CD4-positive, alpha-beta T cell treated with Interleukin-21 for 1 hour (primary cell): ENCODE data around the gene TCP11L2.
A peak's percentile ranks its signal among the peaks of the same experiment; 100 is the strongest.

Experiments used
- DNase-seq: peaks from one replicate; pipeline ENCODE4 v3.0.0-alpha.2; 2020

TCP11L2 gene

DNA sequence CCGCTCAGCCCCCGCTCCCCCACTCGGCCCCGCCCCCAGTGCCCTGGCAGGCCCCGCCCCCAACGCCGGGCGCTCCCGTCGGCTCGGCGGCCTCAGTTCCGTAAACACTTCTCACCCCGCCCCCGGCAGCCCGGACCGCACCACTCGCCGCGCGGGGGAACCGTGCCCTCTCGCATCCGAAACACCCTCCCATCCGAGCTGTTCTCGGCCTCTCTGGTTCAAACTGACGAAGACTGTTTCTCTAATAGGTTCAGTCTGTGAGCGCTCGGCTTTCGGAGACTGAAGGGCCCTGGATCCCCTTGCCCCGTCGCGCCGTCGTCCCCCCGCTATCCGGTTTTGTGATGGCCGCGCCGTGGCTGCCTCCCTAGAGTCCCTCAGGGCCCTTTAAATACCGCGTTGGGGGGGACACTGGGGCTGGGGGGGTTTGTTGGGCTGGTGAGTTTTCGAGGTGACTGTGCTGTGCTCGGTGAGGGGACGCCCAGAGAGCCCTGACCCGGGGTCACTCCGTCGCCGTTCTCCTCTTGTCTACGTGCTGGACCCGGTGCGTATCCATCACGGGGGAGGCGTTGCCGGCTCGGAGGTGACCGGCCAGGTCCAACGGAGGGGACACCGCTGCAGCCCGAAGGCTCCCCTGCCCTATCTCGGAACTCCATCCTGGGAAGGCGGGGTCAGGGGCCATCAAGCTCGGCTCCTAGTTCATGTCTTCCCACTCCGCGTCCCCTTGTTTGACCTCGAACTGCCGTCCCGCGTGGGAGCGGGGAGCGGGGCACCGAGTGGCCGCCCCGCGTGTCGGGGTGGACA is at the start of gene TCP11L2:
Gene TCP11L2, plus strand, starts transcription at position 333 of the 801 bp plus-strand sequence. CDS start 8,343 bp downstream, outside the sequence.
- peak; percentile 92 for DNase-seq

DNA sequence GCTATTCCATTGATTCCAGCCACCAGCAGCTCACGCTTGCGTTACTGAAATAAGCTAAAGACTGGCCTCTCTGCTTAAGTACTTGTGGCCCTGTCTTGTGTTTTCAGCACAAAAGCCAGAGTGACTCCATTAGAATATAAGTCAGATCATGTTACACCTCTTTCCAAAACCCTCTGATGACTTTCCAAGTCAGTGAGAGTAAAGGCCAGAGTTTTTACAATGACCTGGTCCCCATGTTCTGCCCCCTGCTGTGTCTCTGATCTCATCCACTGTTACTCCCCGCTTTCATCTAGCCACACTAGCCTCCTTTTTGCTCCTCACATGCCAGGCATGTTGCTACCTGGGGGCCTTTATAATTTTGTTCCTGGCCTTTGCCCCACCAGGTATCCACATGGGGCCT is 47.8 kb upstream of the TCP11L2 start:
- no peak for DNase-seq

DNA sequence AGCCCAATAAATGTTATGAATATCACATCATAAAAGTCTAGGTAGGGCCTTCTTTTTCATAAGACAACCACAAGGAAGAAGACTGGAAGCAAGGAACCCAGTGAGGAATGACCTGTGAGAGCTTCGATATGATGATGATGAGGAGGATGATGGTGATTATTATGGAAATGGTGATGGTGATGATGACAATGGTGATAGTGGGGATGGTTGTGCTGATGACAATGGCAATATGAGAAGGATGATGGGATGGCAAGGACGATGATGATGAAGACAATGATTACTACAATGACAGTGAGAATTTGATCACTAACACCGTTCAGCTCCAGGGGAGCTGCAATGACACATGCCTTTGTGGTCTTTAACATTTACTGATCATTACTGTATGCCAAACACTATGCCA is 47.0 kb upstream of the TCP11L2 start:
- no peak for DNase-seq

DNA sequence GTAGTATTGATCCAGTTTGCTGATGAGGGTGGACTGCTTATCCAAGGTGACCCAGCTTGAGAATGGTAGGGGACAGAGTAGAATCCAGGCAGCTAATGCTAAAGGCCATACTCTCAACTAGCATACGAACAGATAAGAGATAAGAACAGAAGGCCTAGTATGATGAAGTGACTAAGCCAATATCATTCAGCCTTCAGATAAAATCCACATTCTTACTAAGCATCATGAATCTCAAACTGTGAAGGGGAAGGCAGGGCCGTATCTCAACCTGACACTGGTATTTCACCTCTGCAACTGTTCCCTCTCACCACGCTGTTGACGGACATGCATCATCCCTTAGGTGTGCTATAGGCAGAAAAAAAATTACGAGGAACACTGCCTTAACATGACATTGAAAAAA is 46.6 kb upstream of the TCP11L2 start:
- no peak for DNase-seq

DNA sequence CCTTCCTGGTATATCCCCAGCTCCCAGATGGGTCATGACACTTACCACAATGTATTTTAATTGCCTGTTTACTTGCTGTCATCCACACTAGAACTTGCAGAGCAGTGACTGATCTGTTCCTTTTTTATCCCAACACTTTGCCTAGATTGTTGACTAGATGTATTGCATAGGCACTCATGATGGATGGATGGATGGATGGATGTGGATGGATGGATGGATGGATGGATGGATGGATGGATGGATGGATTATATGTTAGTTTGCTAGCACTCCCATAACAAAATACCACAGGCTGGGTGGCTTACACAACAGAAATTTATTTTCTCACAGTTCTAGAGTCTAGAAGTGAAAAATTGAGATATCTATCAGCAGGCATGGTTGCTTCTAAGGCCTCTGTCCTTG is 46.0 kb upstream of the TCP11L2 start:
- DNase-seq = no peak

DNA sequence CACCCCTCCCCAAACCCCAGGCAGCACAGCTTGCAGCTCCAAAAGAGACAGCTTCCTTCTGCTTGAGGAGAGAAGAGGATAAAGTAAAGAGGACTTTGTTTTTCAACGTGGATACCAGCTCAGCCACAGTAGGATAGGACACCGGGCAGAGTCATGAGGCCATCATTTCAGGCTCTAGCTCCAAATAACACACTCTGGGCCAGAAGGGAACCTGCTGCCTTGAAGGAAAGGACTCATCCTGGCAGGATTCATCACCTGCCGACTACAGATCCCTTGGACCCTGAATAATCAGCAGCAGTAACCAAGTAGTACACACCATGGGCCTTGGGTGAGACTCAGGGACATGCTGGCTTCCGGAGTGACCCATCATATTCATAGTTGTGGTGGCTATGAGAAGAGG is 44.3 kb upstream of the TCP11L2 start:
- DNase-seq = no peak

DNA sequence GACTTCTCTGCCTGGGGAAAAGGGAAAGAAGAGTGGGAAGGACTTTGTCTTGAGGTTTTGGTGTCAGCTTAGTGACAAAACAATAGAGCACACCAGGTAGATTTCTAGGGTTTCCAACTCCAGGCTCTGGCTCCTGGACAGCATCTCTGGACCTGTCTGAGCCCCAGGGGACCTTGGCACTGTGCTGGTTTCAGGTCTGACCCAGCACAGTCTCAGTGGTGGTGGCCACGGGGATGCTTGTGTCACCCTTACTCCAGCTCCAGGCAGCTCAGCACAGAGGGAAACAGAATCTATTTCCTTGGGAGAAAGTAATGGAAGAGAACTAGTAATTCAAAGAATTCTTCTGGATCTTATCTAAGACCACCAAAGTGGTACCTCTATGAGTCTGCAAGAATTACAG is 43.6 kb upstream of the TCP11L2 start:
- DNase-seq = no peak

DNA sequence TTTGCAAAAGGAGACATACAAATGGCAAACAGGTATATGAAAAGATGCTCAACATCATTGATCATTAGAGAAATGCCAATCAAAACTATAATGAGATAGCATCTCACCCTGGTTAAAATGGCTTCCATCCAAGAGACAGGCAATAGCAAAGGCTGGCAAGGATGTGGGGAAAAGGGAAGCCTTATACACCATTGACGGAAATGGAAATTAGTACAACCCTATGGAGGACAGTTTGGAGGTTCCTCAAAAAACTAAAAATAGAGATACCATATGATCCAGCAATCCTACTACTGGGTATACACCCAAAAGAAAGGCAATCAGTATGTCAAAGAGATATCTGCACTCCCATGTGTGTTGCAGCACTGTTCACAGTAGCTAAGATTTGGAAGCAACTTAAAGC is 37.4 kb upstream of the TCP11L2 start:
- DNase-seq = no peak

DNA sequence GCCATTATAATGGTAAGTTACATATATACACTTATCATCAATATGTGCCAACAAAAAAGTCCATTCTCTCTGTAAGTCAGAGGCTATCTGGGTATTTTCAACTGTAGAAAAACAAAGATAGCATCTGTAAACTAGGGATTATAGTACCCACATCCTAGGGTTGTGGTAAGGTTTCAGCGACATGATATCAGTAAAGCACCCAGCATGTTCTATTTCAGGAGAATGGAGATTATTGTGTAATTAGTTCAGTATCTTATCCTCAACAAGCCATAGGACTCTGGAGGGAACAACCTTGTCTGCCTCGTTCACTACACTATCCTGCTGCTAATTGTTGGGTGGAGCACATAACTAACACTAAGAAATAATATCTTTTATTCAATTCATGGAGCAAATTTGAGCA is 35.0 kb upstream of the TCP11L2 start:
- no peak for DNase-seq

DNA sequence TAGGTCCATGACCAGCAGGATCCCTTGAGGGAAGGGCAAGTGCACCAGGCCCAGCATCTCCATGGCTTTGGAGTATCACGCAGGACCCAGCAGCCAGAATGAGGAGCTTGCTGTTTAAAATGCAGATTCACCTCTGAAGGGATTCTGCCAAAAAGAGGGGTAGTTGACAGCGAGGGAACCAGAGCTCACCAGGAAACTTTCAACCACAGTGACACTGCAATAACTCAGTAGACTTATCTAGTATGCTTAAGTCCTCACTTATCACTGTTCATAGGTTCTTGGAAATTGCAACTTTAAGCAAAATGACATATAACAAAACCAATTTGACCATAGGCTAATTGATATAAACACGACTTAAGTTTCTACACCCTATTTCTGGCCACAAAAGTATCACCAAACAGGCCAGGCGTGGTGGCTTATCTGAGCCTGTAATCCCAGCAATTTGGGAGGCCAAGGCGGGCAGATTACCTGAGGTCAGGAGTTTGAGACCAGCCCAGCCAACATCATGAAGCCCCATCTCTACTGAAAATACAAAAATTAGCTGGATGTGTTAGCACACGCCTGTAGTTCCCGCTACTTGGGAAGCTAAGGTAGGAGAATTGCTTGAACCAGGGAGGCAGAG is 33.3 kb upstream of the TCP11L2 start:
- DNase-seq = no peak

DNA sequence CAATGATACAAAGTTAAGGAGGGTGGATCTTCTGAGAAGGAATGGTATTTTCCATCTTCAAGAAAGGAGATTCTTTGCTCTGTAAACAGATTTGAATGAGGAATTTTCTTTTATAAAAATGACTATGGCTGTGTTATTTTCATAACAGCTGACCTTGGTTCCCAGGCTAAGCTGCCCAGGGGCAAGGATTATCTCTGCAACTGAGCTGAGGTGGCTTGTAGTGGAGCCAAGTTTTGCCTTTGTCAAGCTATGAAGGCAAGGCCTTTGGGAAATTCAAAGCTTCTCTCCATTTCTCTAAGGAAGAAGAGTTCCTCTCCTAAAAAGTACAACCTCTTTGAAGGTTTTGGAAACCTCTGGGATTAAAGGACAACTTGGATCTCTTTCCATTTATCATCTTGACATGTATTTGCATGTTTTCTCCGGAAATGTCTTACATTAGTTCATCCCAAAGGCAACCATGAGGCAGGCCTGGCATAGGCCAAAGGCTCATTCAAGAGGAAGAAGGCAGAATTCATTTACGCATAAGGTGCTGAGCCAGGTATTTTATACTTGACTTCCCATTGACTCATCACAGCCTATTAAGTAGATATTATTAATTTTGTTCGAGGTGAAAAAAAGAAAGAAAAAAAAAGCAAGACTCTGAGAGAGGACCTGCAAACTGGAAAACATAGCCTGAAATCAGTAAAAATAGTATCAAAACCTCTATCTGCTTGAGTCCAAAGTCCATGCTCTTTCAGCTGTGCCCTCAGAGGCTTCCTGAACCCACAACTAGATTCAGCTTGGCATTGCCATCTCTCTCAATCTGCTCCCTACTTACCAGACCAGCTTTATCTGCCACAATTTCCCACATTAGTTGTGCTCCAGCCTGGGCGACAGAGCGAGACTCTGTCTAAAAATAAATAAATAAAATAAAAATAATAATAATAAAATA is 30.7 kb upstream of the TCP11L2 start:
- DNase-seq = no peak

DNA sequence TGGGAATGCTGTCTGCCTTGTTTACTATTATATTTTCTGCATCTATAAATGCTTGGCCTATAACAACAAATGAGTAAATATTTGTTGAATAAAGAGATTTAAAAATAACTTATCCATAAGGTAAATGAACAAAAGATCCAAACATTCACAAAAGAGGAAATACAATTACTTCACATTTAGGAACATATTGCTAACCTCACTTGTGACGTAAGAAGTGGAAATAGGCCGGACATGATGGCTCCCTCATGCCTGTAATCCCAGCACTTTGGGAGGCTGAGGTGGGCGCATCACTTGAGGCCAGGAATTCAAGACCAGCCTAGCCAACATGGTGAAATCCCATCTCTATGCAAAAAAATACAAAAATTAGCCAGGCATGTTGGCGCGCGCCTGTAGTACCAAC is 29.0 kb upstream of the TCP11L2 start:
- no peak for DNase-seq

DNA sequence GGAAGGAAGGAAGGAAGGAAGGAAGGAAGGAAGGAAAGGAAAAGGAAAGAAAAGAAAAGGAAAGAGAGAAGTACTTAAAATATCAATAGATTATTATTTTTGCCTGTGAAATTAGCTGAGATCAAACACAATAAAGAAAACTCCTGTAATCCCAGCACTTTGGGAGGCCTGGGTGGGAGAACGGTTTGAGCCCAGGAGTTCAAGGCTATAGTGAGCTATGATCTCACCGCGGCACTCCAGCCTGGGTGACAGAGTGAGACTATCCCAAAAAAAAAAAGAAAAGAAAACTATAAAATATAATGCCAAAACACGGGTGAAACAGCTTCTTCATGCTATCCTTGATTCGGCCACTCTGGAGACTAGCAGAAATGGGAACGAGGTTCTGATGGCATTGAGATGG is 28.5 kb upstream of the TCP11L2 start:
- no peak for DNase-seq

DNA sequence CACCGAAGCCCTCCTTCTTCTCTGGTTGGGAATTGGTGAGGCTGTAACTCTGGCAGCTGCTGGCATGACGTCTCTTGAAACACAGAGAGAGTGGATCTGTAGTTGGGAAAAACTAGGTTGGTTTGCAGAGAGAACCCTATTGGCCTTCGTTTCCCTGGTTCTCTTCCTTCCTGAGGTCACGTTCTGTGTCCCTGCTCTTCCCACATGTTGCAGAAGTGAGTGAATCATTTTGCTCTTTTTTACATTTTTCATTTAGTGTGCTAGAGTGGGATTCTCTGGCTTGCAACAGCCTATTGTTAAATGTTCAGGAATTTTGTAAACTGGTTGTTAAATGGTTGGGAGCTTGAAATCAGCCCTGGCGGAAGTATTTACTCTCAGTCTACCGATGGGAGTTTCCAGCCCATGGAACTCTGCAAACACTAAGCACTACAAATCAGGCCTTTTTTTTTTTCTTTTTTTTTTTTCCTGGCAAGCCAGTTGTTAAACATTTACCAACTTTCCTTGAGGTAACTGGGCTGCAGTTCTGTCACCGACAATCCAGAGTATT is 27.9 kb upstream of the TCP11L2 start:
- no peak for DNase-seq

DNA sequence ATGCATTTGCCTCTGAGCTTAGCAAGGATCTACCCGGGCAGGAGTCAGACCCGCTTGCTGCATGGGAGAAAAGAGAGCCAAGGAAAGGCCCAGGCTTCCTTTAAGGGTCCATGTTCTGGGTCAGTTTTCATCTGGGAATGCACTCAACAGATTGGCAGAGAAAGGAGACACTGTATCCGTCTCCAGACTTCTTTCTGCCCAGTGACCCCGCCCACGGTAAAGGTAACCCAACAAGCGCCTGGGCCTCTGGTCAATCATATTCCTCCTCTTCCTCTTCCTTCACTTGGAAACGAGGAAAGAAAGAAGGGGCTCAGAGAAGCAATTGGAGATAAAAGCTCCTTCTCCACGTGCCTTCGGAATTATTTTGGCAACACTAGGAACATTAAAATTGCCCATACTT is 27.1 kb upstream of the TCP11L2 start:
- no peak for DNase-seq

DNA sequence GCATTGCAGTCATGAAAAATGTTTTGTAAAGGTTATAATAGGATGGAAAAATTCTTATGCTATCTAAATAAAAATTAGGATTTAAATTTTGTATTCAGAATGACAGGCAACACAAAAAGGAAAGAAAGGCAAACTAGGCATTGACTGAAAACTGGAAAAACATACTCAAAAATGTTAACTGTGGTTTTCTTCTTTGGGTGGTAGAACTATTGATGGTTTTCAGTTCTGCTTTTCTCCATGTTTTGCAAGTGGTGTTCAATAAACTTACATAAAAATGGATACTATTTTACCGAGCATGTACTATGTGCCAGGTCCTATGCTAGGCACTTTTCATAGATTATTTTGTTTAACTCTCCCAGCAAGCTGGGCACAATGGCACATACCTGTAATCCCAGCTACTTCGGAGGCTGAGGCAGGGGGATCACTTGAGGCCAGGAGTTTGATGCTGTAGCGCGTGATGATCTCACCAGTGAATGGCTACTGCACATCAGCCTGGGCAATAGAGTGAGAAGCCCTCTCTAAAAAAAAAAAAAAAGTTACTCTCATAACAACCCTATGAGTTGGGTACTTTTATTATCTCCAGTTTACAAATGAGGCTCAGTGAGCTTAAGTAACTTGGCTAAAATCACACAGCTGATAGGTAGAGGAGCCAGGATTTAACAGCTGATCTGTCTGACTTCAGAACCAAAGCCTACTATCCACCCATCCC is 26.3 kb upstream of the TCP11L2 start:
- no peak for DNase-seq

DNA sequence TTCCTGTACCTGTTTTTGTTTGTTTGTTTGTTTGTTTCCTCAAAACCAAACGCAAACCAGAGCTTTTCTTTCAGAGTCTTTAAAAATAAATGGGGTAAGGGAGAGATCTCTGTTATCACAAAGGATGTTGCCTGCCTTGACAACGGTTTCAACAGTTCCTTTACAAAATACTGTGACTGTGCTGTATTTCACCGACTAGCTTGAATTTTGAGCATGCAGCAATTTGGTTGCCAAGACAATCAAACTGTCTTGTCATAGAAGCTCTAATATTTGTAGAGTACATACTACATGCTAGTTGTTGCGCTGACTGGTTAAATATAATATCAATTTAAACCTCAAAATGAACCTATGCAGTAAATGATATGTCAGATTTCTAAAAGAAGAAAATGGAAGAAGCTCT is 22.4 kb upstream of the TCP11L2 start:
- no peak for DNase-seq

DNA sequence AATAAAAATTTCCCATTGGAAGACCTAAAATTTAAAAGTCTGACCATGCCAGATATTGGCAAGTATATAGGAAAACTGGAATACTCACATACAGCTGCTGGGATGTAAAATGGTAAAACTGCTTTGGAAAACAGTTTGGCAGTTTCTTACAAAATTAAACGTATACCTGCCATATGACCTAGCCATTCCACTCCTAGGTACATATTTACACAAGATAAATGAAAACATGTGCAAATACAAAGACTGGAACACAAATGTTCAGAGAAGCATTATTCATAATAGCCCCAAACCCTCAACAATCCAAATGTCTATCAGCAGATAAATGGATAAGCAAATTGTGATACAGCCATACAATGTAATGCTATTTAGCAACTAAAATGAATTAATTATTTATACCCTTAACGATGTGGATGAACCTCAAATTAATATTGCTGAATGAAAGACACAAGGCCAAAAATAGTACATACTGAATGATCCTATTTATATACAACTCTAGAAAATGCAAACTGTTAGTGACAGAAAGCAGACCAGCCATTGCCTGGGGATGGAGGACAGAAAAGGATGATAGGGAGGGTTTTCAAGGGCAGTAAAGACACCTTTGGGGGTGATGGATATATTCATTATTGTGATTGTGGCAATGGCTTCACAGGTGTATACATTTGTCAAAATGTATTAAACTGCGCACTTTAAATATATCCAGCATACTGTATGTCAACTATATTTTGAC is 21.3 kb upstream of the TCP11L2 start:
- DNase-seq = no peak

DNA sequence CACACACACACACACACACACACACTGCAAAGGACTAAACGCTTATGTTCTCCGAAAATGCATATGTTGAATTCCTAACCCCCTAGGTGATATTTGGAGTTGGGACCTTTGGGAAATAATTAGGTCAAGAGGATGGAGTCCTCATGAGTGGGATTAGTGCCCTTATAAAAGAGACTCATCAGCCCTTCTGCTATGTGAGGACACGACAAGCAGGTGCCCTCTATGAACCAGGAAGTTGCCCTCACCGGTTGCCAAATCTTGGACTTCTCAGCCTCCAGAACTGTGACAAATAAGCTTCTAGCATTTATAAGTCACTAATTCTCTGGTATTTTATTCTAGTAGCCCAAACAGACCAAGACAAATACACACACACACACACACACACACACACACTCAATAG is 20.7 kb upstream of the TCP11L2 start:
- no peak for DNase-seq

DNA sequence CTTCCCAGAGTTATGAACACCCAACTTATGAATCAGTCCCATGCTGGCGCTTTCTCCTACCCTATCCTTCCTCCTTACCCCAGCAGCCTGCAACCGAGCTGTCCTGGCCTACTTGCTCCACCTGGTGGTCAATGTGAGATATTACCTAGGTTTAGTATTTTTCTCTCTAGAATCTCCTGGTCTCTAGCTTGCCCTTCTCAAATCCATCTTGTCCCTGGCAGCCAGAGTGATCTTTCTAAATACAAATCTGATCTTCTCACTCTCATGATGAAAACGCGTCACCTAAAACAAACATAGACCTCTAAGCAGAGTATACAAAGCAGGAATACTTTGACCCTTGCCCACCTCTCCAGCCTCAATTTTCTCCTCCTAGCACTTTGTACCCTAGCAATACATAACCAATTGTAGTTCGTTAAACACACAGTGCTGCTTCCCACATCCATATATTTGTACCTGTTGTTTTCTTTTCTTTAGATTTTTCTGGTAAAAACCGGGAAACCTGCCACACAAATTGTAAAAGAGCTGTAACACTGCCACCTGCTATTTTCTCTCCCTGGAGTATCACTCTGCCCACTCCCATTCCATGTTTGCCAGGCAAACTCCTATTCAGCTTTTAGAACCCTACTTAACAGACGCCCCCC is 20.0 kb upstream of the TCP11L2 start:
- DNase-seq = peak; percentile 66

DNA sequence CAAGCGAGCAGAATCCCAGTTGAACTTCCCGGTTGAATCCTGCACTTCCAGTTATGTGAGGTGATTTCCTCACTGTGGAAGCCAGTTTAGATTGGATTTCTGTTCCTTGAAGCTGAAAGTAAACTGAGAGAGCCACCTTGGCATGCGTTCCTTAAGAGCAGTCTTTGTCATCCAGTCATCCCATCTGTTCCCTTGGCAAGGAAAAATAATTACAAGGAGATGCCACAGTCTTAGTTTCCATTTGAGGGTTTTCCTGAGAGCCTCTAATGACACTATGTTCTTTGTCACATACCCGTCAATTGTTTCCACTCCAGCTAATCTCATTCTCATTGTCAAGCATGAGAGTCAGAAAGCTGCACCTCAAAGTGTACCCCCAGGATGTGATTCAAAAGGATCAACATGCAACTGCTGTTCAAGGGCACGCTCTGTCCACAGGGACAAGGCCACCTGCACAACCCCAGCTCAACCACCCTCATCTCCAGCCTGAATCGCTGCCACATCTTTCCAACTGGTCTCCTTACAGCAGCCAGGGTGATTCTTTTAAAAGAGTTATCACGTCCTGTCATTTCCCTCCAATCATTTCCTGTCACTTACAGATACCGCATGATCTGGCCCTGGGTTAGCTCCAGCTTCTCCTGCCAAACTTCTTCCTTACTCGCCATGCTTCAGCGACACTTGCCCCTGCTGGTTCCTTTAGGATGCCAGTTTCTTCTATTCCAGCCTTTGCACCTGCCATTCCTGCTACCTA is 18.0 kb upstream of the TCP11L2 start:
- DNase-seq = no peak
